Cardiac muscle cell (in vitro differentiated cells and primary cell): ENCODE results near the gene TRABD. TPM values are rescaled to one million over a fixed set of nuclear protein-coding genes. Genes with fewer than 3 reads are reported as not detected.

Experiments
- DNase-seq, 2 donors: peaks; one replicate each; pipeline versions ENCODE4 v3.0.0 to v3.0.0-alpha.2; 2010 to 2017; ENCODE audit warnings: low read depth in 1 of 2, low spot score in 1 of 2
- H3K27ac ChIP-seq: fragments of 200-600 bp; sonication (generic); 2 replicates; pipeline ENCODE4 v1.5.1; 2016
- H3K27me3 ChIP-seq: fragments of 200-600 bp; sonication (generic); 2 replicates; pipeline ENCODE4 v1.6.0; 2016; ENCODE audit warnings: control low read depth
- H3K36me3 ChIP-seq: fragments of 200-600 bp; sonication (generic); 2 replicates; pipeline ENCODE4 v1.5.1; 2016; ENCODE audit warnings: control low read depth
- H3K4me1 ChIP-seq: fragments of 200-600 bp; sonication (generic); 2 replicates; pipeline ENCODE4 v1.8.1; 2017; ENCODE audit warnings: low read depth, mild to moderate bottlenecking, mixed run types
- H3K4me3 ChIP-seq: fragments of 200-600 bp; sonication (generic); 2 replicates; pipeline ENCODE4 v1.5.1; 2016; ENCODE audit warnings: mild to moderate bottlenecking
- H3K9me3 ChIP-seq: fragments of 200-600 bp; sonication (generic); 2 replicates; pipeline ENCODE4 v1.5.1; 2017; ENCODE audit warnings: low read depth, mild to moderate bottlenecking, control low read depth
- polyA plus RNA-seq: library from polyadenylated mRNA; unstranded; fragments of >200 nt; fragmentation: Nextera tagmentation; extraction: Ambion mirVana; gene quantifications from 2 replicates; pipeline ENCODE4 v1.2.1, GENCODE V29; 2016
- total RNA-seq: library from RNA; depleted of rRNA; stranded (reverse); fragments of >200 nt; gene quantifications from 2 replicates; pipeline ENCODE4 v1.2.3, GENCODE V29; 2016
- TF ChIP-seq, protein P1 (sequence below): IDR thresholded peaks from 2 replicates; pipeline ENCODE4 v1.5.1; 2012; ENCODE audit warnings: low read depth, mild to moderate bottlenecking, low read length

TRABD gene
- total and polyA plus RNA-seq, 2 experiments from 2014 or later, result 50.7 to 59.6 TPM

DNA sequence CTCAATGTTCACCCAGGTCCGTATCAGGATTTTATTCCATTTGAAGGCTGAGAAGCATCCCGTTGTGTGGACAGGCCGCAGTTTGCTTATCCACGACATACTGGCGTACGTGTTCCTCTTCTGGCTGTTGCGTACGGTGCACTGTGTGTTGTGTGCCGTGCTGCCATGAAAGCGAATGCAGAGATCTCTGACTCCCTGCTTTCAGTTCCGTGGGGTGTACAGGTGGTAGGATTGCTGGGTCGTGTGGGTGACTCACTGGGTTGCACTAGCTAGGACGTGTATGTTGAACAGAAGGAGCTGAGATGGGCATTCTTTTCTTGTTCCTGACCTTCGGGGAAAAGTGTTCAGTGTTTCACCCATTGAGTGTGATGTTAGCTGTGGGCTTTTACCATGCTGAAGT is 25.4 kb downstream of the TRABD start:
- TF ChIP-seq, protein P1, sequence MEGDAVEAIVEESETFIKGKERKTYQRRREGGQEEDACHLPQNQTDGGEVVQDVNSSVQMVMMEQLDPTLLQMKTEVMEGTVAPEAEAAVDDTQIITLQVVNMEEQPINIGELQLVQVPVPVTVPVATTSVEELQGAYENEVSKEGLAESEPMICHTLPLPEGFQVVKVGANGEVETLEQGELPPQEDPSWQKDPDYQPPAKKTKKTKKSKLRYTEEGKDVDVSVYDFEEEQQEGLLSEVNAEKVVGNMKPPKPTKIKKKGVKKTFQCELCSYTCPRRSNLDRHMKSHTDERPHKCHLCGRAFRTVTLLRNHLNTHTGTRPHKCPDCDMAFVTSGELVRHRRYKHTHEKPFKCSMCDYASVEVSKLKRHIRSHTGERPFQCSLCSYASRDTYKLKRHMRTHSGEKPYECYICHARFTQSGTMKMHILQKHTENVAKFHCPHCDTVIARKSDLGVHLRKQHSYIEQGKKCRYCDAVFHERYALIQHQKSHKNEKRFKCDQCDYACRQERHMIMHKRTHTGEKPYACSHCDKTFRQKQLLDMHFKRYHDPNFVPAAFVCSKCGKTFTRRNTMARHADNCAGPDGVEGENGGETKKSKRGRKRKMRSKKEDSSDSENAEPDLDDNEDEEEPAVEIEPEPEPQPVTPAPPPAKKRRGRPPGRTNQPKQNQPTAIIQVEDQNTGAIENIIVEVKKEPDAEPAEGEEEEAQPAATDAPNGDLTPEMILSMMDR, result no peak
- Histone ChIP-seq H3K27ac (no peak overlapping the region), H3K27me3 (no peaks in the 10 kb centered on the region), H3K36me3 (peaks cover 26% of the 10 kb centered on the region), H3K9me3 (no peaks in the 10 kb centered on the region), H3K4me3 (no peak overlapping the region), H3K4me1 (no peaks in the 10 kb centered on the region)
- no peak for DNase-seq

DNA sequence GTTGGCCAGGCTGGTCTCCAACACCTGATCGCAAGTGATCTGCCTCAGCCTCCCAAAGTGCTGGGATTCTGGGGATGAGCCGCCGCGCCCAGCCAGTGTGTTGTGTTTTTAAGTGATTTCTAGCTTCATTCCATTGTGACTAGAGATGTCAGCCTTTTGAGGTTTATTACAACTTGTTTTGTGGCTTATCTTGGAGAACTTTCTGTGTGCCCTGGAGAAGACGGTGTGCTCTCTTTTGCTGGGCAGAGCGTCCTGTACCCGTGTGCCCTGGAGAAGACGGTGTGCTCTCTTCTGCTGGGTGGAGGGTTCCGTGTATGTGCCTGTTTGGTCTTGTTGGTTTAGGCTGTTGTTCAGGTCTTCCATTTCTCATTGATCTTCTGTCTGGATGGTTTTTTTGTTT is 27.6 kb downstream of the TRABD start:
- H3K27me3 ChIP-seq, result no peaks in the 10 kb centered on the region
- no peaks in the 10 kb centered on the region for H3K4me1 ChIP-seq
- TF ChIP-seq, protein P1, result no peak
- no peaks in the 10 kb centered on the region for H3K9me3 ChIP-seq
- DNase-seq, result no peak
- peaks cover 38% of the 10 kb centered on the region for H3K36me3 ChIP-seq
- H3K4me3 ChIP-seq, result no peak overlapping the region
- no peak overlapping the region for H3K27ac ChIP-seq

DNA sequence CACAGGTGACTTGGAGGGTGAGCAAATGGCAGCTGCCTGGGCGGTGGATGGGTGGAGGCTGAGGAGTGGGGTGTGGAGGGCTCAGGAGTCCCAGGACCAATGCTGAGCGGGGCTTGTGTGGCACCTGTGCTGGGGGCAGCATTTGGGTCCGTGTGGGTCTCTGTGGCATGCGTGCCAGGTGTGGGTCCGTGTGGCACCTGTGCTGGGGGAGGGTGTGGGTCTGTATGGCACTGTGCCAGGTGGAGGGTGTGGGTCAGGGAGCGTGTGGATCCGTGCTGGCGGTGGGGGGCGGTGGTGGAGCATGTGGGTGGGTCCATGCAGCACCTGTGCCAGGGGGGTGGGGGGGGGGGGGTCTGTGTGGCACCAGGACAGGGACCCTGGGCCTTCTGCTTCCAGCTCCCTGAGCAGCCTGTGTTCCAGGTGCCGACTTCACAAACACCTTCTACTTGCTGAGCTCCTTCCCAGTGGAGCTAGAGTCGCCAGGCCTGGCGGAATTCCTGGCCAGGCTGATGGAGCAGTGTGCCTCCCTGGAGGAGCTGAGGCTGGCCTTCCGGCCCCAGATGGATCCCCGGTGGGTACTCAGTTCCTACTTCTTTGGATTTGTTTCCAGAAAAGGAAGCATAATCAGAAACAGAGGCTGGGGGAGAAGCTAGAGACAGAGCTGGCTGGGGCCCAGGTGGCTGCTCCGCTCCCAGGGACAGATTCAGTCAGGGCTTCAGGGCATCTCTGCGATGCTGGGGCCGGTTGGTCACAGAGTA is 29.8 kb downstream of the TRABD start:
- Histone ChIP-seq H3K4me1 (no peaks in the 10 kb centered on the region), H3K27me3 (no peaks in the 10 kb centered on the region), H3K4me3 (no peak overlapping the region), H3K36me3 (peaks cover 32% of the 10 kb centered on the region), H3K9me3 (no peaks in the 10 kb centered on the region), H3K27ac (peak overlapping the region; percentile 58)
- TF ChIP-seq, protein P1, result no peak
- DNase-seq, result no peak

GRCh38 chr22:50216055-50216683 is 30.5 kb downstream of the TRABD start:
- no peak overlapping the region for H3K4me3 ChIP-seq
- peaks cover 27% of the 10 kb centered on the region for H3K36me3 ChIP-seq
- TF ChIP-seq, protein P1, result no peak
- H3K27me3 ChIP-seq, result no peaks in the 10 kb centered on the region
- no peak overlapping the region for H3K27ac ChIP-seq
- no peaks in the 10 kb centered on the region for H3K4me1 ChIP-seq
- H3K9me3 ChIP-seq, result no peaks in the 10 kb centered on the region
- no peak for DNase-seq

DNA sequence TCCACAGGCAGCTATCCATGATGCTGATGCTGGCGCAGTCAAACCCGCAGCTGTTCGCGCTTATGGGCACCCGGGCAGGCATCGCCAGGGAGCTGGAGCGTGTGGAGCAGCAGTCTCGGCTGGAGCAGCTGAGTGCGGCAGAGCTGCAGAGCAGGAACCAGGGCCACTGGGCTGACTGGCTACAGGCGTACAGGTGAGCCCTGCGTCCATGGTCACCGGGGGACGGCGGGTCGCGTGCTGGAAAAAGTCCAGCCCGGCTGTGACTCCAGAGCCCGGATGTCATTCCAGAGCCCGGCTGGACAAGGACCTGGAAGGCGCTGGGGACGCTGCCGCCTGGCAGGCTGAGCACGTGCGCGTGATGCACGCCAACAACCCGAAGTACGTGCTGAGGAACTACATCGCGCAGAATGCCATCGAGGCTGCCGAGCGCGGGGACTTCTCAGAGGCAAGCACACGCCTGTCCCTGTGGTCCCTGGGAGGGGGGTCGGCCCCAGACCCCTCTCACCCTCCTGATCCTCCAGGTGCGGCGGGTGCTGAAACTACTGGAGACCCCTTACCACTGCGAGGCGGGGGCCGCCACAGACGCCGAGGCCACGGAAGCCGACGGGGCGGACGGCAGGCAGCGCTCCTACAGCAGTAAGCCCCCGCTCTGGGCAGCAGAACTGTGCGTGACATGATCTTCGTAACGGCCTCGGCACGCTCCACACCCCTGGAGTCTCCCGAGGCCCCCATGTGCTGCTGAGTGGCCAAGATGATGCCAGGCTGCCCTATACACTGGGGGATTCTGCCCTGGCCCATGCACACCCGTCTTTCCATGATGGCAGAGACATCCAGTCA is 31.2 kb downstream of the TRABD start:
- TF ChIP-seq, protein P1, result no peak
- H3K4me3 ChIP-seq, result no peak overlapping the region
- H3K27ac ChIP-seq, result no peak overlapping the region
- no peak for DNase-seq
- H3K36me3 ChIP-seq, result peaks cover 32% of the 10 kb centered on the region
- no peaks in the 10 kb centered on the region for H3K4me1 ChIP-seq
- no peaks in the 10 kb centered on the region for H3K9me3 ChIP-seq
- H3K27me3 ChIP-seq, result no peaks in the 10 kb centered on the region
